Left lung (tissue), 10 donors: Measurements from ENCODE around the gene ZNF784. TPM values are rescaled to one million over a fixed set of nuclear protein-coding genes. Genes with fewer than 3 reads are reported as not detected.

Experiments
- ATAC-seq: fragments of 200-7000 bp; cut with Tn5 transposase; one replicate; pipeline ENCODE4 v1.9.1; 2020; ENCODE audit warnings: moderate library complexity
- DNase-seq, 4 donors: peaks; one replicate each; pipeline ENCODE4 v3.0.0-alpha.2; 2013 to 2020
- H3K27ac ChIP-seq, 2 donors: fragments of 200-600 bp; sonication (generic) in 1 of 2; one replicate each; pipeline versions ENCODE4 v1.5.0 to v1.8.0; 2020 to 2021
- H3K27me3 ChIP-seq, 2 donors: fragments of 200-600 bp; sonication (generic) in 1 of 2; one replicate each; pipeline versions ENCODE4 v1.5.0 to v1.8.0; 2020 to 2021
- H3K36me3 ChIP-seq, 2 donors: fragments of 200-600 bp; sonication (generic) in 1 of 2; one replicate each; pipeline versions ENCODE4 v1.5.0 to v1.8.0; 2020 to 2021
- H3K4me1 ChIP-seq, 2 donors: fragments of 200-600 bp; one replicate each; pipeline ENCODE4 v1.8.0; 2021
- H3K4me3 ChIP-seq, 2 donors: fragments of 200-600 bp; sonication (generic) in 1 of 2; one replicate each; pipeline versions ENCODE4 v1.5.0 to v1.8.0; 2020 to 2021; ENCODE audit warnings: mild to moderate bottlenecking in 1 of 2
- H3K9me3 ChIP-seq, 2 donors: fragments of 200-600 bp; sonication (generic) in 1 of 2; one replicate each; pipeline versions ENCODE4 v1.5.0 to v1.8.0; 2020 to 2021
- intact Hi-C, 2 donors: fragments of 100-400 bp; cut with DNase I; formaldehyde crosslinking; loops; one replicate each; pipeline versions ENCODE4 v1.11.2 to v1.14.2; 2022
- polyA plus RNA-seq, 6 donors: library from polyadenylated mRNA; unstranded; fragments of 120-200 nt; gene quantifications; one replicate each; pipeline ENCODE4 v1.2.1, GENCODE V29; 2013; ENCODE audit not compliant: insufficient read length in 6 of 6
- total RNA-seq, 2 donors: library from RNA; stranded (reverse); fragmentation: NEBNext Ultra II Directional; extraction: Animal tissue kit (Norgen Biotek cat#: 25700); gene quantifications; one replicate each; pipeline ENCODE4 v1.2.1, GENCODE V29; 2021
- TF ChIP-seq, protein P1 (sequence below), 2 donors: fragments of 200-600 bp; sonication (generic) in 1 of 2; IDR thresholded peaks; one replicate each; pipeline versions ENCODE4 v1.5.0 to v1.8.0; 2021; ENCODE audit warnings: antibody characterized with exemption in 2 of 2
- donor health status: DM: no; HTN: yes; CAD: no.
- donor health status: DM: no; HTN: no; CAD: no.

ZNF784 gene
- total and polyA plus RNA-seq, 8 donors, result 6.0 to 11.6 (median 8.6) TPM

GRCh38 chr19:55654323-55654867 lies 30.0 kb upstream of the ZNF784 start:
- DNase-seq (peak; percentile 97 to 99 (median 98)), ATAC-seq (peak; percentile 86)
- Histone ChIP-seq H3K27me3 (no peaks in the 10 kb centered on the region), H3K4me1 (peaks cover 38 to 53% of the 10 kb centered on the region in 2 donors), H3K36me3 (peaks cover 0 to 17% of the 10 kb centered on the region in 2 donors), H3K27ac (peak overlapping the region; percentile 99 to 100), H3K4me3 (peak overlapping the region; percentile 97 to 100), H3K9me3 (no peaks in the 10 kb centered on the region)
- TF ChIP-seq, protein P1, sequence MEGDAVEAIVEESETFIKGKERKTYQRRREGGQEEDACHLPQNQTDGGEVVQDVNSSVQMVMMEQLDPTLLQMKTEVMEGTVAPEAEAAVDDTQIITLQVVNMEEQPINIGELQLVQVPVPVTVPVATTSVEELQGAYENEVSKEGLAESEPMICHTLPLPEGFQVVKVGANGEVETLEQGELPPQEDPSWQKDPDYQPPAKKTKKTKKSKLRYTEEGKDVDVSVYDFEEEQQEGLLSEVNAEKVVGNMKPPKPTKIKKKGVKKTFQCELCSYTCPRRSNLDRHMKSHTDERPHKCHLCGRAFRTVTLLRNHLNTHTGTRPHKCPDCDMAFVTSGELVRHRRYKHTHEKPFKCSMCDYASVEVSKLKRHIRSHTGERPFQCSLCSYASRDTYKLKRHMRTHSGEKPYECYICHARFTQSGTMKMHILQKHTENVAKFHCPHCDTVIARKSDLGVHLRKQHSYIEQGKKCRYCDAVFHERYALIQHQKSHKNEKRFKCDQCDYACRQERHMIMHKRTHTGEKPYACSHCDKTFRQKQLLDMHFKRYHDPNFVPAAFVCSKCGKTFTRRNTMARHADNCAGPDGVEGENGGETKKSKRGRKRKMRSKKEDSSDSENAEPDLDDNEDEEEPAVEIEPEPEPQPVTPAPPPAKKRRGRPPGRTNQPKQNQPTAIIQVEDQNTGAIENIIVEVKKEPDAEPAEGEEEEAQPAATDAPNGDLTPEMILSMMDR (IDR thresholded peaks at IDR 0.05), result no peak
- intact Hi-C loops, result no loop called here

DNA sequence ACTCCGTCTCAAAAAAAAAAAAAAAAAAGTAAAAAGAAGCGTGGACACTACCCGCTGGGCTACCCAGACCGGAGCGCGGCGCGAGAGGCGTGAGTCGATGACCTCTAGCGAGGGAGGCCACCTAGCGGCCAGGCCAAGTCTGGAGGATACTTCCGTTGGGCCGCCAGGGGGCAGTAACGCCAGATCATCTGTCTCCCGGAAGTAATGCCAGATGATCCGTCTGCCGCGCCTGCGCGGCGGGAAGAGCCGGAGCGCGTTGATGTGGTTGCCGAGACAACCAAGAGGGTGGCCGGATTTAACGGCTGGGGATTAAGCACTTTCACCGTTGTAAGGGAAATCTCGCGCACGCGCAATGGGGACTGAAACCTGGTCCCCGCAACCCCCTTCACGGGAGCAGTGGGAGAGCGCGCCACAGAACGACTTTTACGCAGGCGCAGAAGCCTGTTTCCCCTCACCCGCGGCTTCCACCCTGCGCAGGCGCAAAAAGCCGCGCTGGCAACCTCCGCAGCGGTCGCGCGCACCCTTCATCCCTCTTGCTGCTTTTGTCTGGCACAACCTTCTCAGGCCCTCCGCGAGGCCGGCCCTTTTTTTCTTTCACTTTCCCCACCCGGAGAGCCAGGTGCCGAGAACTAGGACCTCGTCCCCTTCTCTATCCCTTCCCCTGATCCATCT lies 29.4 kb upstream of the ZNF784 start:
- DNase-seq (peak; percentile 98 to 100 (median 99)), ATAC-seq (peak; percentile 76)
- intact Hi-C loops, result no loop called here
- Histone ChIP-seq H3K4me1 (peaks cover 35 to 53% of the 10 kb centered on the region in 2 donors), H3K4me3 (peak overlapping the region; percentile 97 to 100), H3K27me3 (no peaks in the 10 kb centered on the region), H3K9me3 (no peaks in the 10 kb centered on the region), H3K36me3 (peaks cover 0 to 11% of the 10 kb centered on the region in 2 donors), H3K27ac (peak overlapping the region; percentile 99 to 100)
- TF ChIP-seq, protein P1 (IDR thresholded peaks at IDR 0.05), result peak; percentile 99

- Histone ChIP-seq H3K36me3 (peaks cover 0 to 10% of the 10 kb centered on the region in 2 donors), H3K27ac (no peak overlapping the region), H3K4me1 (peaks cover 28 to 53% of the 10 kb centered on the region in 2 donors), H3K27me3 (no peaks in the 10 kb centered on the region), H3K9me3 (no peaks in the 10 kb centered on the region), H3K4me3 (peak overlapping the region in 1 of 2 donors; percentile 97)
- intact Hi-C loops, result no loop called here
- ATAC-seq, result no peak
- TF ChIP-seq, protein P1 (IDR thresholded peaks at IDR 0.05), result no peak
- peak in 1 of 4 donors; percentile 85 for DNase-seq
Observed at GRCh38 chr19:55652311-55653128, 28.2 kb upstream of the ZNF784 start.

GRCh38 chr19:55651236-55651635 lies 26.9 kb upstream of the ZNF784 start:
- TF ChIP-seq, protein P1 (IDR thresholded peaks at IDR 0.05), result no peak
- H3K4me1 ChIP-seq, result peaks cover 21 to 50% of the 10 kb centered on the region in 2 donors
- no peak overlapping the region for H3K27ac ChIP-seq
- ATAC-seq (no peak), DNase-seq (peak in 1 of 4 donors; percentile 72)
- peaks cover 0 to 10% of the 10 kb centered on the region in 2 donors for H3K36me3 ChIP-seq
- H3K4me3 ChIP-seq, result no peak overlapping the region
- no peaks in the 10 kb centered on the region for H3K27me3 ChIP-seq
- intact Hi-C loops, result no loop called here
- no peaks in the 10 kb centered on the region for H3K9me3 ChIP-seq
